ENCODE results near the gene TRPM3. TPM values are rescaled to one million over a fixed set of nuclear protein-coding genes. Genes with fewer than 3 reads are reported as not detected.
A peak's percentile ranks its signal among the peaks of the same experiment; 100 is the strongest.

The TRPM3 gene
- total RNA-seq, 1 donor from 2014 or later, result 0.40 TPM

DNA sequence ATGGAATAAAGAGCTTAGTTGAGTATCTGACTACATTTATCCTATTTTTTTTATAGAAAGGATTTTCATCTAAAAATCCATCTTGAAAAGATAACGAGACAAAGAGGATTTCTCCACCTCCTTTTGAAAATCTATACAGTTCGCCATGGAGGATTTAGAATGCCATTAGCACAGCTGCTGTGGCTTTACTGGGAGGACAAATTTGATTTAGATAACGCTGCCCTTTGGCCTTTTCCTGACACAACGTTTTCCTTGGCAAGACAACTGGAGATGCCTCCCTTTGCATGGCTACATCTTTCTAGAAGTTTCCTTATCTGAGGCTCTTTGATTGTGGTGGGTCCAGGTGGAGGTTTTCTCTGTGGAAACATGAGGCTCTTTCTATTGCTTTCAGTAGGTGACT lies 560.3 kb downstream of the TRPM3 start:
- DNase-seq (ENCODE audit: low read depth in 2 of 2), result no peak

DNA sequence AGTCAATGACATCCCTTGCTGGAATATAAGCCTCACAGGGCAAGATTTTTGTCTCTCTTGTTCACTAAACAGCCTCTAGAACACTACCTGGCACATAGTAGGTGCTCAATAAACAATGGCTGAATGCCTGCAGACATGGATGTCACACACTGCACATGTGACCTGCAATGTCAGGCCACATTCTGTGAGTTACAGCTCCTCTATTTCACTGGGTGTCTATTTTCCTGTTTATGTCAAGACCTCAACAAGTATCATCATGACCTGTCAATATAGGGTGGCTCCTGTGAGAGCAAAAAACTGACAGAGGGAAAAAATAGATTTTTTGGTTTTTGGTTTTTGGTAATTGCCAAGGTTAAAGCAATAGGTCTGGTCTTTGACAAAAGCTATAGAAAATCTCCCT lies 562.3 kb downstream of the TRPM3 start:
- no peak for DNase-seq (ENCODE audit: low read depth in 2 of 2)

DNA sequence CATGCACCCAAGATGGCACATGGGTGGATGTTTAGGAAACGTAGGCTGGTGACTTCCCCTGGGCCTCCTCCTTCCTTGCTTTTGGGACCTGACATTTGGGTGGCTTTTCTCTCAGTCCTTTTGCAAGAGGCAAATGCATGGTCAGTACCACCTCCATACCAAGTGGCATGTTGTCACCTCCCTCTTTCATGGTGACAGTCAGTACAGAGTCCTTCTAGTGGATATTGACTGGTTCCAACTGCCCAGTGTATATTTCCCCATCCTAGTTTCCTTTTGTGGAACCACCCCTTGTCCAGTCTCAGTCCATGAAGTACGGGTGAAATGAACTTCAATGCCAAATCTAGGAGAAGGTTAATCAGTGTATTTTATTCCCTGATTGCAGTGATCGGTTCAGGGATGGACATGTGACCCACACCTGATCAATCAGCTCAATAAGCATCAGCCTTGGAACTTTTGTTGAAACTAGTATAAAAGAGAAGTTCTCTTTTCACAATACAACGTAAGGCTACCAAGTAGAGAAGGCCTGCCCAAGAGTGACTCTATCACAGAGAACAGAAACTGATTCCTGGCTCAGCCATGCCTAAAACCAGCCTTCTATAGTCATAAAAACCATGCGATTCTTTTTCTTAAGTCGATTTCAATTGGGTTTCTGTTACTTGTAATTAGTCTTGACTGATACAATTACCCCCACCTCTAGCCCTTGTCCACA lies 563.6 kb downstream of the TRPM3 start:
- no peak for DNase-seq (ENCODE audit: low read depth in 2 of 2)

DNA sequence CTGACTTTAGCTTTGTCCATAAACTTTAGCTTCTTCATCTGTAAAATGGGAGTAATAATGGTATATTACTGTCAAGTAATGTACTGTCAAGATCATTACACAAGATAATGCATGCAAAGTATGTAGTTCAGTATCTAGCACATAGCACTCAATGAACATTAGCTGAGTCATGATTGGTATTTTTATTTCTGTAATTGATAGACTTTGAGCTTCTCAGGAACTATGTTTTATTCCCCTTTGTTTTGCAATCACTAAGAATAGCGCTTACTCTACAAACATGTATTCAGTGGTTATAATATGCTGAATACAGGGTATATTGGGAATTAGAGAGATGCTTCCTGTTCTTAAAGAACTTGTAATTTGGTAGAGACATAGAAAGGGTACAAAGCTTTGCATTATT lies 564.6 kb downstream of the TRPM3 start:
- no peak for DNase-seq (ENCODE audit: low read depth in 2 of 2)

DNA sequence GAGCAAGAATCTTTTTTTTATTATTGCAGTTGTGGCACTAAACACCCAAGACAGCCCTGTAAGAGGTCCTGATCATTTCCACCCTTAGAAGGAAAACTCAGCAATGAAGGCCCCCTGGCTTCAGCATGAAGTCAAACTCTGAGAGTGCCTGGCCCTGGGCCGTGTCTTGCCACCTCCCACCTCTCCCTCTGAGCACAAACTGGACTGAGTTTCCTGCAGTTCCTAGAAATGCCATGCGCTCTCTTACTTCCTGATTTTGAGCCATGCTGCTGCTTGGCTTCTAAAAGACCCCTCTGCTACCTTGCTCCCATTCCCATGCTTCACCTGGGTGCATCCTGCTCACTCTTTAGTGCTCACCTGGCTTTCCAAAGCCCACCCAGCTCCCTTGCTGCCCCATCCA lies 566.5 kb downstream of the TRPM3 start:
- no peak for DNase-seq (ENCODE audit: low read depth in 2 of 2)

DNA sequence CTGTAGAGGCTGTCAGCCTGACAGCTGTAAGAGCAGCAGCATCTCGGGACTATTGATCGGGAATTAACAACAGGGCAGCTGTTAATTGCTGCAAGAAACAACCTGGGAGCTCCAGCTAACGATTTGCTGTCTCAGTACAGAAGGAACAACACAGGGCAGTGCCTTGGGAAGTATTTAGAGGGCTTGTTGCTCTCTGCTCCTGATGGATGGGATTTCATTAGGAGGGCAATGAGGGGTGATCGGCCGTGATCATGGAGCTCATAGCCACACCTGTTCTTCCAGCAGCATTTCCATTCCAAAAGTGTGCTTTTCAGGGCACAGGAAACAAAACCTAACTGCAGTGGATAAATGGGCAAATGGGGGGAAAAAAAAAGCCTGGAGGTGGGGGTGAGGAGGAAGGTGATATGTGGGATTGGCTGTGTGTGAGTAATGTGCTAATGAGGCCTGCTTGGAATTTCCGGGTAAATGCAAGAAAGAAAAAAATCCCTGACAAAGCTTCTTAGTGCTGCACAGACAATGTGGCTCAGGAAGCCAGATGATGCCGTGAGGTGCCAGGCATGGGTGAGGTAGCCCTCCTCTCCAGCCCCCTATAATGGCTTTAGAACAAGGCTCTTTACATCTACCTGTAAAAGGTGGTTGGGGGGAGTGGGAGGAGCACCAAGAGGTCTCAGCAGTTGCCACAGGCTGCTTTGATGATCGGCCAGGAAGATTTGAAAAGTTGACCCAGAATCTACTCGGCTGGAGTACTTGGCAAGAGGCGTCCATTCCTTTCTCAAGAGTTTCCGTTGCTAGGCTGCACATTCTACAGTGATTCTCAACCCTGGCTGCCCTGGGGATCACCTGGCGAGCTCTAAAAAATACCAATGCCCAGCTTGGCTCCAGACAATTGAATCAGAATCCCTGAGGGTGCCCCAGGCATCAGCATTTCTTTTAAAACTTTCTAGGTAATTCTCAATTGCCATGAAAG lies 567.4 kb downstream of the TRPM3 start:
- peak in 1 of 2 donors; percentile 81 for DNase-seq (ENCODE audit: low read depth in 2 of 2)

DNA sequence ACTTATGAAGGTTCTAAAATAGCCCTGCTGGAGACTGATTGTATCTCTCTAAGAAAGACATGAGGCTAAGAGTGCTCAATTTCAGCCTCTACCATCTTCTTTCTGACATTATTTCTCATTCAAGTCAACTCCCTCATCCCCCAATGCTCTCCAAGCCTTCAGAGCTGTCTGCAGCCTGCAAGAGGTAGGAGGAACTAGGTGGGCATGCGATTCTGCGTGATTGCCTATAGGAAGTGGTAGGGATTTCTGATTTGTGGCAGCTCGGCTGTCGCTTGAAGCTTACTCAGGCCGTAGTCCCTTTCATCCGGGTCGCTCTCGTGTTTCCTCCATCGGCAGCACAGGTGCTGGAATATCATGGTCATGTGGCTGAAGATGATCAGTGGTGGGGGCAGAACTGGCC lies 568.9 kb downstream of the TRPM3 start:
- no peak for DNase-seq (ENCODE audit: low read depth in 2 of 2)

DNA sequence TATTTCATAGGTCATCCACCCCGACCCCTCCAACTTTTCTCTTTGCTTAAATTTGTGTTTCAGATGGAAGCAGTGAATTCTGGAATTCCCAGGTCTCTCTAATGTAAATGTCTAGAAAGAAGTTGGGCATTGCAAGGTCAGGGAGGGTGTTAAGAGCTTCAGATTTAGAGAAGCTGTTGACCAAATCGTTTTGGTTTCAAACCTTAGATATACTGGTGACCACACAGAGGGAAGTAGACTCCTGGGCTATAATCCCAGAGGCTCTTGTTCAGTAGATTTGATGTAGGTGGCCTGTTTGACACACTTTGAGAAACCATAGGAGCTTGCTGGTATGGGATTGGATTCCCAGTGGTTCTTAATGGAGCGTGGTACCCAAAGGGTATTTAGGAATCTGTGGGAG lies 569.6 kb downstream of the TRPM3 start:
- DNase-seq (ENCODE audit: low read depth in 2 of 2), result no peak

DNA sequence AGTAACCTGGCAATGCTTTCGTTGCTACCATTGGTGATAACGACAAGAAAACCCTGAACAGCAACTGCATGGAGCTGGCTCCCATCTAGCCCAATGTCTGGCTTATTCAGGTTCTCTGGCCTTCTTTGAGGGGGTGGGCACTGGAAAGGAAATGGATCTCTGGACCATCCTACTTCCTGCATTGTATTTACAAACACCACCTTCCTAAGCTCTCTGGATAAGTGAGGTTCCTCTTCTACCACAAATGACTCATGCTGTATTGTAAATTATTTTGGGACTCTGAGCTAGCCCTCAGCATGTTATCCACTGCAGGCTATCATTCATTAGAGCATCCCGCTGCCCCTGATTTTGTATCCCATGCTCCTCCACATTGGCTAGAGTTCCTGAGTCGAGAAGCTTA lies 570.0 kb downstream of the TRPM3 start:
- peak in 1 of 2 donors; percentile 38 for DNase-seq (ENCODE audit: low read depth in 2 of 2)

DNA sequence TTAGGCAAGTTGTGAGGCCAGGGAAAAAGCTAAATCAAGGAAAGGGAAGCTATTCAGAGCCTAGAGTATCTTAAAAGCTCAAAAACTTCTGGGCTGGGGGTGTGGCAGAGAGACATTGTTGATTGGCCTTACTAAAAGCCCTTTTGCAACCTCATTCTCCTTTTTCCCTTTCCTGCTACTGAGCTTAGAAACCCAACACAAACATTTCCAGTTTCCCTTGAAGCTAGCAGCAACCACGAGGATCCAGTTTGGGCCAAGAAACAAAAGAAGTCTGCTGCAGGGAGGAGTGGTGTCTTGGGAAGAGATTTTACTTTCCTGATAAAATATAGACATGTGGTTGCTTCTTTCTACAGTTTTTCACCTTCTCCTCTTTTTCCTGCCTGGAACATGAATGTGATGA lies 571.5 kb downstream of the TRPM3 start:
- peak in 1 of 2 donors; percentile 21 for DNase-seq (ENCODE audit: low read depth in 2 of 2)

DNA sequence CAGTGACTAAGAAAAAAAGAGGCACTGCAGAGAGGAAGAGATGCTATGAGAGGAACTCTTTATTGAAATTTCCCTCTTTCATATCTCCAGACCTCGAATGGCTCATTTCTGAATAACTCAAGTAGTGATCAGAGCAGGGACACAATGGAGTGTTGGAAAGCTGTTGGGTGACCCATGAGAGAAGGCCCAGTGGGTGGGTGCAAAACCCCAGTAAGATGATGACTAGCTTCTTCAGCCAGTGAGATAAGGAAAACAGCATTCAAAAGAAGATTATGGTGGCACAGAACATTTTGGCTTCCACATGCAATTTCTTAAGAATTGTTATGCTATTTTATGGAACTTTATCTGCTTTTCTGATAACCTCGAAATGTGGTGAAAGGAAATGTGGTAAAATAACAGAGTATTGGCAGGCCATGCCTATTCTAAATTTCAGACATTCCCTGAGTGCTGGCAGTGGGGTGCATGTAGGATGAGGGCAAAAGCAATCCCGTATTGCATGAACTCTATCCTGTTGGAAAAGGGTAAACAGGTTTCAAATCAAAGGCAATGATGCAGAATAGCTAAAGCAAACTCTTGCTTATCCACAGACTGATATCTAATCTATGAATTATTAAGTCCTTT lies 579.0 kb downstream of the TRPM3 start:
- no peak for DNase-seq (ENCODE audit: low read depth in 2 of 2)

DNA sequence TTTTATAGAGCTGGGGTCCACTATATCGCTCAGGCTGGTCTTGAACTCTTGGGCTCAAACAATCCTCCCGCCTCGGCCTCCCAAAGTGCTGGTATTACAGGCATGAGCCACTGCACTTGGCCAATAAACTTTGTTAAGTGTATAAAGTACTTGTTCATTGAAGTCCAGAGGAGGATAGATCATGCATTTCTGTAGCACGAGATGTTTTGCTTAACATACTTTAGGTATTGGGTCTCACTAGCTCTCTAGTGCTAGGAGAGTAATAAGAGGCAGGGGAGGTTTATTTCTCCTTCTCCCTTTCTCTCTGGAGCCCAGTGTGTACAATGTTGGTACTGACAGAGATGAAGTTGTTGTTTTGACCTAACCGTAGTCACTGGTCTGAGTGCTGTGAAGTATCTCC lies 581.4 kb downstream of the TRPM3 start:
- DNase-seq (ENCODE audit: low read depth in 2 of 2), result no peak

DNA sequence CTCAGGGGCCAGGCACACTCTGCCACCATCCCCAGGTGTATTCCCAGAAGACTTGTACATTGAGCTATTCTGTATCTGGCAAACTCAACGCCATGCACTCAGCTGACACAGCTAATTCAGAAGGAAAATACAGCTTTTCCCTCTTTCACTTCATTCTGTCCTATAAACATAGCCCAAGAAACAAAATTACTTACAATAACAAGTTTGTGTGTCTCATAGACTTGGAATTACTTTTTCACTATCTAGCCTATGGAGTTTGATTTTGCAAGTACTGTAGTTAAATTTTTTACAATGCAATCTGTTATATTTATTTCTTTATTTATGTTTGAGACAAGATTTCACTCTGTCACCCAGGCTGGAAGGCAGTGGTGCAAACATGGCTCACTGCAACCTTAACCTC lies 581.9 kb downstream of the TRPM3 start:
- DNase-seq (ENCODE audit: low read depth in 2 of 2), result no peak

DNA sequence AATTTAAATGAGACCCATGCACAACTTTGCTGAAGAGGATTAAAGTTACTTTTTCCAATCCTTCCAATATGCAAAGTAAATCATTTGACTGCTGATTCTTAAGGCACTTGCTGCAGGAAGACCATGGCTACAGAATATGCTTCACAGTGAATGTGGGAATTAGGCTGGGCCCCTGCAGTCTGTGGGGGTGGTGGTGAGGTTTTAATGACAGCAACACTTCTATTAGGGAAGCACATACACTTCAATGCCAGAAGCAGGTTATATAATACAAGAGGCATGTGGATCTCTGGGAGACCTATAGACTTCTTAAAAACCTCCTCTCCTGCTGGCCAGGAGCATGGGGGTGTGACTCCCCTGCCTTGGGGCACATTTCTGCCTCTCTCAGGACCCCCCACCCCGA lies 582.4 kb downstream of the TRPM3 start:
- DNase-seq (ENCODE audit: low read depth in 2 of 2), result no peak

DNA sequence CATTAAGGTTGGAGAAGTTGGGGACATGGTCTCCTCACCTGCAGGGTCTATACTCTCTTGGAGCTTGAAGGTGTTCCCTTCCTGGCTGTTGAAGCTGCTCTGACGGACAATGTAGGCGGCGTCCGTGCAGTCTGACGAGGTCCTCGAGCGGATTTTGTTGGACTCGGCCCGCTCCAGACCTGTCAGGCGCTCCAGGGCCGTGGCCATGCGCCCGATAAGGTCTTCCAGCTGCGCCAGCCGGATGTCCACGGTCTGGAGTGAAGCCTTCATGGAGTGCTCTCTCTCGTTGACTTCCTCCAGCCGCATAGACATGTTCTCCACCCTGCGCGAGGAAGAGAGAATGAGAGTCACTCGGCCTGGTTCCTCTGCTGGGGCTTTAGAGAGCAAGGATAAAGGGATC lies 584.3 kb downstream of the TRPM3 start:
- no peak for DNase-seq (ENCODE audit: low read depth in 2 of 2)

DNA sequence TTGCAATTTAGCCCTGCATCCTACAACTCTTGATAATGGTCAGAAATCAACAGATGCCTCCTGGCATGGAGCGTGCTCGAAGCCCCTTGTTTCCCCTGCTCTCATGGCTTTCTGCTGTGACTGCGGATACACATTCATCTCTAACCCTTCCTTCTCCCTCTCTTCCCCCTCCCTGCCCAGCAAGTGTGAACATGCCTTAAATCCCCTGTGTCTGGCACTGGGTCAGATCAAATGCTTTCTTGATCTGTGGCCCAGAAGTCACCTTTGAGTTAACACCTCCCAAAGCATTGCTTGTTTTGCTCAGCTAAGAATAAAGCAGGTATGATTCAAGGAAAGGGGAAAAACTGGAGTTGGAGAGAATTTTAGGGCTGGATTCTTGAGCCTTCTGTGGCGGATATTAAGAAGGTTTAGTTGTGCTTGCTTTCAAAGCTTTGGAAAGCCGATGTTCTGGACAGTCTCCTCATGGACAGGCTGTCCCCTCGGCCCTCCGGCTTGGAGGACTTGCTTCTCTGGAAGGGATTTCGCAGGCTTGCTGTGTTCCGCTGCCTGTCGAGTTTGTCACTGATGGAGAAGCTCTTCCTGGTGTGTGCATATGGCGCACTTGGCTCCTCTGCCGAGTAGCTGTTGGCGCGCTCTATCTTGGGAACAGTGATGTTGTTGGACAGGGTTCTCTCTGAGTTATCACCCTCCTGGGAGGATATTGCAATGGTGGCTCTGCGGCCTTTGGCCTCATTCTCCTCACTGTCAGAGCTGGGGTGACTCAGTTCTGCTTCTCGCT lies 585.7 kb downstream of the TRPM3 start:
- no peak for DNase-seq (ENCODE audit: low read depth in 2 of 2)

DNA sequence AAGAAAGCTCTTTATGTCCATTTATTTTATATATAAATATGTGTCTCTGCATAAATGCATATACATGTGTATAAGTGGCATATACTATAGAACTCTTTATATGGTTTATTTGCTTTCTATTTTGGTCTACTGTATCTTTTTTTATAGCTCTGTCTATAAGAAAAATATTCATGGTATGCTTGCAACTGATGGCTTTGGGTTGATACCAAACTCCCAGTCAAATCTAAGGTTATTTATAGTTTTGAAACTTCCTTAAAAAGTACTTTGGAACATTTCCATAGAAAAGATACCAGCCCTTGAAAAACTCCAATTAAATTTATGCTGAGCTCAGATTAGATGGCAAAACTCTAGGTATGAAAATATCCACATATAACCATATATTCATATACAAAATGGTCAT lies 587.0 kb downstream of the TRPM3 start:
- peak in 1 of 2 donors; percentile 12 for DNase-seq (ENCODE audit: low read depth in 2 of 2)

DNA sequence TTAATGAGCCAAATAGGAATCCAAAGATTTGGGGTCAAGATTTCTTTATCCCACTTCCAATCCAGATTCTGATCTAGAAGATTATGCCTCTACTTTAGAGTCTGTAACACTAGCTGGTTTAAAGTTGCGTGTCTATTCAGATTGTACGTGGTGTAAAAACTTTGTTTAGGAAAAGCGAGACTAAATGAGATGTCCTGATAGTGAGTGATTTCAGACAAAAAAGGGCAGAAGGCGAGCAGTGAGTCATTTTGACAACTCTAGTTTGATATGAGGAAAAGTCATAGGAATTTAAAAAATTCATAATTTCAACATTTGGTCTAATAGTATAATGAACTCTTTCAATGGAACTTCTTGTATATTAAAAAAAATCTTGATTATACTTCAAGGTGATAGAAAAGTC lies 587.4 kb downstream of the TRPM3 start:
- peak; percentile 78 to 88 for DNase-seq (ENCODE audit: low read depth in 2 of 2)

DNA sequence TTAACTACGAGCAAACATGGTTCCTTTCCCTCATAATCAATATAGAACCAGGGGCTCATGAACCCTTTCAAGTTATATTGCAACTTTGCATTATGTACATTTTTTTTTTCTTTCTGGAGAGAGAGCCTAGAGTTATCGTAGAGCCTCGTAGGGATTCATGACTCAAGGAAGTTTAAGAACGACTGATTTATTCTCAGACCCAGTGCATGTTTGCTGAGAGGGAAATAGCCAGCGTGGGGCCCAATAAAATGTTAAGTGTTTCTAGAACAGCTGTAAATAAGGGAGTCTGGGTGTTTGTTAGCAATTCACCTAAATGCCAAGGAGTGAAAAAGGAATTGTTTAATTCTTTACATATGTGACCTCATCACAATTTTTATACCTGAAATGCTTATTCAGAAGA lies 587.9 kb downstream of the TRPM3 start:
- DNase-seq (ENCODE audit: low read depth in 2 of 2), result no peak

DNA sequence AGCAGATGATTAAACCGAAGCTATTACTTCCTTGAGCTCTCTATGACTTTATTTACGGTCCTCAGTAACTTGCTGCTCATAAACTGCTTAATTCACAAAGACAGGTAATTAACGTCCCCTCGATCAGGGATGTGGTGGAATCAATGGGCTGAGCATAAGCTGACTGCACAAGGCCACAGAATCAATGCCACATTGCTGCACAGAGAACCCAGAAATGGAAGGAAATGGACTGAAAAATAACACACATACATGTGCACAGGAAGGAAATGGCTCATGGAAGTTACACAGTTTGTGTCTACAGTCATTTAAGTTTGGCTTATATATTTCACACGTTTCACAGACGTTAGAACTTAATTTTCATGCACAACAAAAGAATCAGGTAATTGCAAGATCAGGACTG lies 588.7 kb downstream of the TRPM3 start:
- peak; percentile 37 to 54 for DNase-seq (ENCODE audit: low read depth in 2 of 2)

DNA sequence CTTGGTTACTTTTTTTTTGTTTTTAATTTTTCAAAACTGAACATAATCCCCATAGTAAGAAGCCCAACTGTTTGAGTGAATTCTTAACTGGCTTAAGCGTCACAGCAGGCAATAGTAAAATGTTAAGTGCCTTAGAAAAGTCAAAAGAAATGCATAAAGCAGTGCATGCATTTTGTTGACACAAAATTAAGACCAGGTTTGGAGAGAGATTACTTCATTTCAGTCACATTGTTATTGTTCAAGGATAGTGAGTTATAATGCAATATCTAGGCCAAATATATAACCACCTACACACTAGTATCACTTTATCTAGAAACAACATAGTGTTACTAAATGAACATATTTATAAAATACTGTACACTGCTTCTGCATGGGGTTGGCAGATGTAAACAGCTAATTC lies 590.1 kb downstream of the TRPM3 start:
- no peak for DNase-seq (ENCODE audit: low read depth in 2 of 2)

DNA sequence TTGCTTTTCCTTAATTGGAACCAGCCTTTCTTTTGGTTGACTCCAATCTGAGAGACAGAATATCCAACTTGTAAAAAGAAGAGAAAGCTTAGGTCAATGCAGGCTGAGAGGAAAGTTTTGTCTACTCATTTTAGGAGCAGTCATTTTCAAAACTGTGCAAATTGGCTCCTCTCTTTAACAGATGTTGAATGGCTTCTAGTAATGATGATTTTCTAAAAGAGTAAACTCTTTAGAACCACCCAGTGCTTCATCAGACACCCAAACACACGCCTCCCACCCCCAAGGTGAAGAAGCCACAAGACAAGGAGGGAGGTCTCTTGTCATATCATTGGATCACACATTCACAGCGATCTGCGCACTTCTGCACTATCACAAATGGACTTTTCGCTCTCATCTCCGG lies 590.7 kb downstream of the TRPM3 start:
- no peak for DNase-seq (ENCODE audit: low read depth in 2 of 2)
